ENCODE results near the gene CHDH. TPM values are rescaled to one million over a fixed set of nuclear protein-coding genes. Genes with fewer than 3 reads are reported as not detected.

The CHDH gene
- polyA plus RNA-seq, 1 donor (not counting 4 experiments of a cell fraction or from before 2014, with no cell fraction given) = not detected

DNA sequence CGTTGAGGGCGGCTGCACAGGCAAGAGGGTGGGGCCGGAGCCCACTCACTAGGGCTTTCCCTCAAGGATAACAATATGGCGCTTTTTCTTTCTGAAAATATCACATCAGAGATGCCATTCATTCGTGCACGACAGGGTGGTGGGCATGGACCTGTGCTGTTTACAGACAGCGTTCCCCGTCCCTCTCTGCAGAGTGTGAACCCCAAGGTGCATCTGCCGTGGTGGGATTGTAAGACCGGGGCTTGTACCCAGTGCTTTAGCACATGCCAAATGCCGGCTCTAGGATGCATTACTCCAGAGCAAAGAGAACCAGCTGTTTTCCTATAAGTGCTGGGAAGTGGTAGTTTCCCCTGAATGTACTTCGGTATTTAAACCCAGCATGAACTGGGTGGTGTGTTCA lies 37.0 kb downstream of the CHDH start:
- Histone ChIP-seq H3K4me2 (ENCODE audit: control insufficient read depth, extremely low read depth, insufficient read depth, low read depth, low read length) (no peak overlapping the region), H3K36me3 (ENCODE audit: control insufficient read depth in 2 of 2, extremely low read depth in 1 of 2, insufficient read depth in 2 of 2, low read length in 2 of 2) (no peaks in the 10 kb centered on the region), H3K9me1 (ENCODE audit: control insufficient read depth, extremely low read depth, insufficient read depth, low read length) (no peaks in the 10 kb centered on the region), H3K79me2 (ENCODE audit: control insufficient read depth, insufficient read depth, low read length) (no peaks in the 10 kb centered on the region), H3K27ac (ENCODE audit: control insufficient read depth, insufficient read depth, low read length) (no peak overlapping the region), H2AFZ (ENCODE audit: control insufficient read depth, low read length) (no peak overlapping the region), H3K9me3 (ENCODE audit: control insufficient read depth, low read depth, low read length) (no peaks in the 10 kb centered on the region), H3K4me3 (ENCODE audit: control insufficient read depth in 2 of 3, extremely low read depth in 1 of 3, insufficient read depth in 2 of 3, low read depth in 1 of 3, low read length in 3 of 3) (no peak overlapping the region), H3K9ac (ENCODE audit: control insufficient read depth, extremely low read depth, insufficient read depth, low read length) (no peak overlapping the region), H4K20me1 (ENCODE audit: control insufficient read depth, extremely low read depth, insufficient read depth, low read length) (no peaks in the 10 kb centered on the region), H3K4me1 (ENCODE audit: control insufficient read depth, extremely low read depth, insufficient read depth, low read length) (no peaks in the 10 kb centered on the region), H3K27me3 (ENCODE audit: control insufficient read depth, extremely low read depth, insufficient read depth, low read length) (no peaks in the 10 kb centered on the region)
- dilution Hi-C loops (cut with MboI; ENCODE audit: extremely low pct_ligation_motif_present, low sequenced_read_pairs) = no loop called here
- no peak for DNase-seq (ENCODE audit: low read depth, low spot score)
- no peak for FAIRE-seq
- no peak for TF ChIP-seq EZH2 (IDR thresholded peaks at IDR 0.05; ENCODE audit: low read length)
- TF ChIP-seq, protein P1, sequence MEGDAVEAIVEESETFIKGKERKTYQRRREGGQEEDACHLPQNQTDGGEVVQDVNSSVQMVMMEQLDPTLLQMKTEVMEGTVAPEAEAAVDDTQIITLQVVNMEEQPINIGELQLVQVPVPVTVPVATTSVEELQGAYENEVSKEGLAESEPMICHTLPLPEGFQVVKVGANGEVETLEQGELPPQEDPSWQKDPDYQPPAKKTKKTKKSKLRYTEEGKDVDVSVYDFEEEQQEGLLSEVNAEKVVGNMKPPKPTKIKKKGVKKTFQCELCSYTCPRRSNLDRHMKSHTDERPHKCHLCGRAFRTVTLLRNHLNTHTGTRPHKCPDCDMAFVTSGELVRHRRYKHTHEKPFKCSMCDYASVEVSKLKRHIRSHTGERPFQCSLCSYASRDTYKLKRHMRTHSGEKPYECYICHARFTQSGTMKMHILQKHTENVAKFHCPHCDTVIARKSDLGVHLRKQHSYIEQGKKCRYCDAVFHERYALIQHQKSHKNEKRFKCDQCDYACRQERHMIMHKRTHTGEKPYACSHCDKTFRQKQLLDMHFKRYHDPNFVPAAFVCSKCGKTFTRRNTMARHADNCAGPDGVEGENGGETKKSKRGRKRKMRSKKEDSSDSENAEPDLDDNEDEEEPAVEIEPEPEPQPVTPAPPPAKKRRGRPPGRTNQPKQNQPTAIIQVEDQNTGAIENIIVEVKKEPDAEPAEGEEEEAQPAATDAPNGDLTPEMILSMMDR (optimal IDR thresholded peaks at IDR 0.05 in 1 of 3, IDR thresholded peaks at IDR 0.05 in 1 of 3, conservative IDR thresholded peaks at IDR 0.05 in 1 of 3; ENCODE audit: extremely low read depth in 1 of 3, insufficient read depth in 2 of 3, low read length in 3 of 3) = no peak

DNA sequence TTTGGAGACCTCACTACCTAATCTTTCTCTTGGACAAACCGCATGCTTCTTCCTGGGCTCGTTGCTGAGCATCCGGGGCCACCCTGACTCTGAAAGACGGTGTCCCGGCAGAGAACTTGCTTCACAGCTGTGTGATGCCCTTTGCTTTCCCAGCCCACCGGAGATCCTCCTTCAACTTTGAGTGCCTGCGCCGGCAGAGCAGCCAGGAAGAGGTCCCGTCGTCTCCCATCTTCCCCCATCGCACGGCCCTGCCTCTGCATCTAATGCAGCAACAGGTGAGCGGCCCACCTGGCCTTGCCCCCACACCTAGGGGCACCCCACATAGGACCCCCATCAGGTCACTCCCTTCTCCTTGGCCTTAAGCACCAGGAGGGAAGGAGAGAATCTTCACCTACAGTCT lies 37.7 kb downstream of the CHDH start:
- H3K4me1 ChIP-seq (ENCODE audit: control insufficient read depth, extremely low read depth, insufficient read depth, low read length) = no peaks in the 10 kb centered on the region
- H3K9ac ChIP-seq (ENCODE audit: control insufficient read depth, extremely low read depth, insufficient read depth, low read length) = no peak overlapping the region
- dilution Hi-C loops (cut with MboI; ENCODE audit: extremely low pct_ligation_motif_present, low sequenced_read_pairs) = no loop called here
- no peaks in the 10 kb centered on the region for H3K79me2 ChIP-seq (ENCODE audit: control insufficient read depth, insufficient read depth, low read length)
- no peaks in the 10 kb centered on the region for H3K36me3 ChIP-seq (ENCODE audit: control insufficient read depth in 2 of 2, extremely low read depth in 1 of 2, insufficient read depth in 2 of 2, low read length in 2 of 2)
- no peaks in the 10 kb centered on the region for H3K9me3 ChIP-seq (ENCODE audit: control insufficient read depth, low read depth, low read length)
- no peaks in the 10 kb centered on the region for H3K9me1 ChIP-seq (ENCODE audit: control insufficient read depth, extremely low read depth, insufficient read depth, low read length)
- FAIRE-seq (no peak), DNase-seq (ENCODE audit: low read depth, low spot score) (no peak)
- H3K27ac ChIP-seq (ENCODE audit: control insufficient read depth, insufficient read depth, low read length) = no peak overlapping the region
- no peak for TF ChIP-seq EZH2 (IDR thresholded peaks at IDR 0.05; ENCODE audit: low read length)
- no peaks in the 10 kb centered on the region for H3K27me3 ChIP-seq (ENCODE audit: control insufficient read depth, extremely low read depth, insufficient read depth, low read length)
- no peak overlapping the region for H2AFZ ChIP-seq (ENCODE audit: control insufficient read depth, low read length)
- no peak overlapping the region for H3K4me2 ChIP-seq (ENCODE audit: control insufficient read depth, extremely low read depth, insufficient read depth, low read depth, low read length)
- H3K4me3 ChIP-seq (ENCODE audit: control insufficient read depth in 2 of 3, extremely low read depth in 1 of 3, insufficient read depth in 2 of 3, low read depth in 1 of 3, low read length in 3 of 3) = no peak overlapping the region
- no peaks in the 10 kb centered on the region for H4K20me1 ChIP-seq (ENCODE audit: control insufficient read depth, extremely low read depth, insufficient read depth, low read length)

DNA sequence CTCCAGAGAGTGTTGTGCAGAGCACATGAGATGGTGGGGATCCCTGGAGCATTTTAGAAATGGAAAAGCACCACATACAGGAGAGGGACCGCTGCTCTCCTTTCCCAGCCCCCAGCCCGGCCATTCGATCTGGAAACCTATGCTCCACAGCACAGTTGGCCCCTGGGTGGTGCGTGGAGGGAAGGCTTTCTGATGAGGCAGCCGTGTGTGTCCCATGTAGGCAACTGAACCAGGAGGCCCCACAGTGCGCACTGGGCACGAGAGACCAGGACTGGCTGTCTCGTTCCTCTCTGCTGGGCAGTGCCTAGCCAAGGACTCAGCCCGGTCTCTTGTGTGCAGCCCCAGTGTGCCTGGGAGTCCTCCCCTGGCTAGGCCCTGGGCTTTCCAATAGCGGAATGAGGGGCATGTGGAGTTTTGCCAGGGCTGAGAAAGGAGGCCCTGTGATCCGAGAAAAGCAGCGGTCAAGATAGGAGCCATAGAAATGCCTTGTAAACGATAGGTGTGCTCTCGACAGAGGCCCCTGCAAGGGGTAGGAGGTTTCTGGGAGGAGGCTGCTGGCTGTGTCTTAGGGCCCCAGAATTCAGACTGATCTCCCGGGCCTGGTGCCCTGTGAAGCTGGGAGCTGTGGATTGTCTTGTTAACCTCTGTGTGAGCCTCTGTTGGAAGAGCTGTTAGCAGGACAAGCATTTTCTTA lies 39.0 kb downstream of the CHDH start:
- H3K36me3 ChIP-seq (ENCODE audit: control insufficient read depth in 2 of 2, extremely low read depth in 1 of 2, insufficient read depth in 2 of 2, low read length in 2 of 2) = no peaks in the 10 kb centered on the region
- no peak overlapping the region for H2AFZ ChIP-seq (ENCODE audit: control insufficient read depth, low read length)
- no peaks in the 10 kb centered on the region for H4K20me1 ChIP-seq (ENCODE audit: control insufficient read depth, extremely low read depth, insufficient read depth, low read length)
- no peaks in the 10 kb centered on the region for H3K9me1 ChIP-seq (ENCODE audit: control insufficient read depth, extremely low read depth, insufficient read depth, low read length)
- H3K27me3 ChIP-seq (ENCODE audit: control insufficient read depth, extremely low read depth, insufficient read depth, low read length) = no peaks in the 10 kb centered on the region
- H3K79me2 ChIP-seq (ENCODE audit: control insufficient read depth, insufficient read depth, low read length) = no peaks in the 10 kb centered on the region
- no peak for TF ChIP-seq EZH2 (IDR thresholded peaks at IDR 0.05; ENCODE audit: low read length)
- TF ChIP-seq, protein P1 (optimal IDR thresholded peaks at IDR 0.05 in 1 of 3, IDR thresholded peaks at IDR 0.05 in 1 of 3, conservative IDR thresholded peaks at IDR 0.05 in 1 of 3; ENCODE audit: extremely low read depth in 1 of 3, insufficient read depth in 2 of 3, low read length in 3 of 3) = no peak
- H3K27ac ChIP-seq (ENCODE audit: control insufficient read depth, insufficient read depth, low read length) = no peak overlapping the region
- H3K4me3 ChIP-seq (ENCODE audit: control insufficient read depth in 2 of 3, extremely low read depth in 1 of 3, insufficient read depth in 2 of 3, low read depth in 1 of 3, low read length in 3 of 3) = no peak overlapping the region
- FAIRE-seq (no peak), DNase-seq (ENCODE audit: low read depth, low spot score) (no peak)
- dilution Hi-C loops (cut with MboI; ENCODE audit: extremely low pct_ligation_motif_present, low sequenced_read_pairs) = no loop called here
- no peaks in the 10 kb centered on the region for H3K9me3 ChIP-seq (ENCODE audit: control insufficient read depth, low read depth, low read length)
- H3K9ac ChIP-seq (ENCODE audit: control insufficient read depth, extremely low read depth, insufficient read depth, low read length) = no peak overlapping the region
- H3K4me2 ChIP-seq (ENCODE audit: control insufficient read depth, extremely low read depth, insufficient read depth, low read depth, low read length) = no peak overlapping the region
- no peaks in the 10 kb centered on the region for H3K4me1 ChIP-seq (ENCODE audit: control insufficient read depth, extremely low read depth, insufficient read depth, low read length)

All from keratinocyte (primary cell).